ENCODE measurements around the gene ADTRP.

DNA sequence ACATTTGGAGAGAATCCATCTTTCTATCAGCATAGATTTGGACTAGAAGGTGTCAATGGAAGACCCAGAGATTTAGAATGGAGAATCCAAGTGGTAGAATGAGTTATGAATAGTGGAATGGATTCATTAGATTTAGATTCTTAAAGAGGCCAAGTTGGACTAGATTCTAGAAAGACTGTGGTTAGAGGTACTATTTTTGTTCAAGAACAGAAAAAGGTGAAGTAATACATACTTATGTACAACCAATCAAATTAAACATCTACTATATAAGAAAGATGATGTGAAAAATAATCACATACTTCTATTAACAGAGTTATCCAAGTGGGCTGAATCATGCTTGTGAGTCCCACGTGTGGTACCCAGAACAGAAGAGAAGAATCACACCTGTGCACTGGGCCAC lies 33.8 kb upstream of the ADTRP start:
- TF ChIP-seq CTCF (IDR thresholded peaks at IDR 0.05) (no peak), POLR2A (IDR thresholded peaks at IDR 0.05) (no peak)
